MM.1S (cell line): Measurements from ENCODE around the gene GLUL.

Source experiments
- DNase-seq: peaks from one replicate; pipeline ENCODE4 v3.0.0-alpha.2; 2015
- H2AFZ ChIP-seq: fragments of 300-600 bp; sonication (generic); 2 replicates; pipeline ENCODE4 v1.6.0; 2016; ENCODE audit warnings: antibody characterized with exemption, low read length
- H3F3A ChIP-seq: fragments of 300-600 bp; sonication (generic); 2 replicates; pipeline ENCODE4 v1.6.1; 2016; ENCODE audit warnings: mild to moderate bottlenecking, antibody characterized with exemption, low read length, moderate library complexity, mixed read lengths; ENCODE audit not compliant: insufficient read depth
- H3K27ac ChIP-seq: fragments of 300-600 bp; sonication (generic); 2 replicates; pipeline ENCODE4 v1.5.1; 2016; ENCODE audit warnings: mild to moderate bottlenecking, low read length
- H3K27me3 ChIP-seq: fragments of 300-600 bp; sonication (generic); replicated peaks from 2 replicates; pipeline ENCODE4 v1.6.0; 2016; ENCODE audit warnings: low read length; ENCODE audit not compliant: insufficient read depth
- H3K36me3 ChIP-seq: fragments of 300-600 bp; sonication (generic); replicated peaks from 2 replicates; pipeline ENCODE4 v1.6.1; 2016; ENCODE audit warnings: mild to moderate bottlenecking, low read length, mixed read lengths; ENCODE audit not compliant: insufficient read depth
- H3K4me1 ChIP-seq: fragments of 300-600 bp; sonication (generic); 2 replicates; pipeline ENCODE4 v1.6.1; 2016; ENCODE audit warnings: low read length, mixed read lengths
- H3K4me2 ChIP-seq: fragments of 300-600 bp; sonication (generic); 2 replicates; pipeline ENCODE4 v1.6.0; 2016; ENCODE audit warnings: low read depth, low read length
- H3K4me3 ChIP-seq: fragments of 300-600 bp; sonication (generic); 2 replicates; pipeline ENCODE4 v1.5.1; 2016; ENCODE audit warnings: low read length, mixed read lengths
- H3K79me2 ChIP-seq: fragments of 300-600 bp; sonication (generic); 2 replicates; pipeline ENCODE4 v1.6.1; 2016; ENCODE audit warnings: mixed run types, low read length, mixed read lengths
- H3K9ac ChIP-seq: fragments of 300-600 bp; sonication (generic); 2 replicates; pipeline ENCODE4 v1.6.1; 2016; ENCODE audit warnings: low read length, mixed read lengths
- H3K9me2 ChIP-seq: fragments of 300-600 bp; sonication (generic); replicated peaks from 2 replicates; pipeline ENCODE4 v1.6.1; 2016; ENCODE audit warnings: mild to moderate bottlenecking, low read length, mixed read lengths; ENCODE audit not compliant: insufficient read depth
- H3K9me3 ChIP-seq: fragments of 300-600 bp; sonication (generic); replicated peaks from 2 replicates; pipeline ENCODE4 v1.6.1; 2016; ENCODE audit warnings: mild to moderate bottlenecking, low read length, mixed read lengths; ENCODE audit not compliant: insufficient read depth
- H4K20me1 ChIP-seq: fragments of 300-600 bp; sonication (generic); 2 replicates; pipeline ENCODE4 v1.6.1; 2016; ENCODE audit warnings: mild to moderate bottlenecking, low read length, moderate library complexity, mixed read lengths; ENCODE audit not compliant: insufficient read depth
- CTCF ChIP-seq: fragments of 300-600 bp; sonication (generic); IDR thresholded peaks from 2 replicates; pipeline ENCODE4 v1.5.1; 2016; ENCODE audit warnings: antibody characterized with exemption, low read length, mixed read lengths
- EZH2 ChIP-seq: fragments of 300-600 bp; sonication (generic); optimal IDR thresholded peaks from 2 replicates; pipeline ENCODE3; 2017; ENCODE audit warnings: low read depth, mild to moderate bottlenecking, antibody characterized with exemption, low read length, mixed read lengths
- EZH2phosphoT487 ChIP-seq: fragments of 300-600 bp; sonication (generic); IDR thresholded peaks from 2 replicates; pipeline ENCODE4 v1.6.1; 2018; ENCODE audit warnings: antibody characterized with exemption, low read length

The GLUL gene

GRCh38 chr1:182413486-182413885 lies 21.9 kb upstream of the GLUL start:
- Histone ChIP-seq H3K4me3 (no peak overlapping the region), H3K9me2 (no peaks in the 10 kb centered on the region), H4K20me1 (no peaks in the 10 kb centered on the region), H3F3A (no peaks in the 10 kb centered on the region), H3K27me3 (no peaks in the 10 kb centered on the region), H3K4me2 (no peak overlapping the region), H3K36me3 (no peaks in the 10 kb centered on the region), H3K27ac (no peak overlapping the region), H3K9me3 (no peaks in the 10 kb centered on the region), H3K9ac (no peak overlapping the region), H3K79me2 (no peaks in the 10 kb centered on the region), H3K4me1 (no peaks in the 10 kb centered on the region), H2AFZ (no peak overlapping the region)
- TF ChIP-seq EZH2phosphoT487 (no peak), EZH2 (no peak), CTCF (no peak)
- no peak for DNase-seq

- DNase-seq = no peak
- TF ChIP-seq CTCF = no peak
- no peak for TF ChIP-seq EZH2phosphoT487
- no peak for TF ChIP-seq EZH2
- H3K4me1 ChIP-seq = no peaks in the 10 kb centered on the region
- H2AFZ ChIP-seq = no peak overlapping the region
- H3K4me3 ChIP-seq = no peak overlapping the region
- H3K9me3 ChIP-seq = no peaks in the 10 kb centered on the region
- H3K79me2 ChIP-seq = no peaks in the 10 kb centered on the region
- H3F3A ChIP-seq = no peaks in the 10 kb centered on the region
- H4K20me1 ChIP-seq = no peaks in the 10 kb centered on the region
- H3K27ac ChIP-seq = no peak overlapping the region
- no peak overlapping the region for H3K4me2 ChIP-seq
- H3K9ac ChIP-seq = no peak overlapping the region
- H3K36me3 ChIP-seq = no peaks in the 10 kb centered on the region
- no peaks in the 10 kb centered on the region for H3K27me3 ChIP-seq
- H3K9me2 ChIP-seq = no peaks in the 10 kb centered on the region
Observed at GRCh38 chr1:182410620-182411273, 19.2 kb upstream of the GLUL start.

DNA sequence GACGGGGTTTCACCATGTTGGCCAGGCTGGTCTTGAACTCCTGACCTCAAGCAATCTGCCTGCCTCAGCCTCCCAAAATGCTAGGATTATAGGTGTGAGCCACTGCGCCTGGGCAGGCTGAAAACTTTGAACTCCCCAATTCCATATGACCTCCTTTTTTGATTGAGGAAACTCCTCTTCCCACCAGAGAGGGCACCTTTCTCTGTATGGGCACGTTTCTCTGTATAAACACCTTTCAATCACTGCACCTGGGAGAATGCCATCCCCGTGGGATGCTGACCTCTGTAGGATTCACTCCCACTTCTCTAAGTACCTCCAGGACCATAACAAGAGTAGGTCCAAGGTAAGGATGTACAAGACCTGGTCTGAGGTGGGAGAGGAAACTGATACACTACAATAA lies 18.5 kb upstream of the GLUL start:
- no peak overlapping the region for H3K9ac ChIP-seq
- no peaks in the 10 kb centered on the region for H3K4me1 ChIP-seq
- H4K20me1 ChIP-seq = no peaks in the 10 kb centered on the region
- H3K9me2 ChIP-seq = no peaks in the 10 kb centered on the region
- no peak for DNase-seq
- H3K27ac ChIP-seq = no peak overlapping the region
- no peaks in the 10 kb centered on the region for H3F3A ChIP-seq
- no peaks in the 10 kb centered on the region for H3K79me2 ChIP-seq
- no peak overlapping the region for H3K4me2 ChIP-seq
- H3K27me3 ChIP-seq = no peaks in the 10 kb centered on the region
- no peak overlapping the region for H3K4me3 ChIP-seq
- no peaks in the 10 kb centered on the region for H3K36me3 ChIP-seq
- H2AFZ ChIP-seq = no peak overlapping the region
- no peak for TF ChIP-seq CTCF
- no peak for TF ChIP-seq EZH2
- TF ChIP-seq EZH2phosphoT487 = no peak
- no peaks in the 10 kb centered on the region for H3K9me3 ChIP-seq
